ENCODE measurements around the gene RPS6KL1.
A peak's percentile ranks its signal among the peaks of the same experiment; 100 is the strongest.
"Not testable (repeated sequence)": the region's sequence is repeated elsewhere in the genome, so short reads cannot be mapped to it uniquely, and the experiment has no call there.

RPS6KL1 gene

DNA sequence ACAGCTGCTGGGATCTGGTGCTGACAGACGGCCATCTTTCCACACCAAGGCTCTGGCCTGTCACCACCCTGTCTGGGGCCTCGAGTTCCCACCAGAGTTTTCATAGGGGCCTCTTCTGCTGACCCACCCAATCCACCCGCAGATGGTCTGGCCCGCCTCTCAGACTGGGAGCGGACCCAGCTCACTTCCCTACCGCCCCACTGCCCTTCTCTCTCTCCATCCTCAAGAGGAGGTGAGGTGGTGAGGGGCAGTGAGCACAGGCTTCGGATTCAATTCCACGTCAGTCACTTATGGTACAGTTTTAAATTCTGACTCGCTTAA lies 12.3 kb upstream of the RPS6KL1 start:
- DNase-seq (ENCODE audit: low spot score), result no peak

GRCh38 chr14:74934476-74935359 lies 11.7 kb upstream of the RPS6KL1 start:
- no peak for DNase-seq (ENCODE audit: low spot score)

- no peak for DNase-seq (ENCODE audit: low spot score)
Measured at GRCh38 chr14:74934041-74934440, 11.0 kb upstream of the RPS6KL1 start.

- not testable (repeated sequence) for DNase-seq (ENCODE audit: low spot score)
Measured at GRCh38 chr14:74932936-74933335, 9.9 kb upstream of the RPS6KL1 start.

DNA sequence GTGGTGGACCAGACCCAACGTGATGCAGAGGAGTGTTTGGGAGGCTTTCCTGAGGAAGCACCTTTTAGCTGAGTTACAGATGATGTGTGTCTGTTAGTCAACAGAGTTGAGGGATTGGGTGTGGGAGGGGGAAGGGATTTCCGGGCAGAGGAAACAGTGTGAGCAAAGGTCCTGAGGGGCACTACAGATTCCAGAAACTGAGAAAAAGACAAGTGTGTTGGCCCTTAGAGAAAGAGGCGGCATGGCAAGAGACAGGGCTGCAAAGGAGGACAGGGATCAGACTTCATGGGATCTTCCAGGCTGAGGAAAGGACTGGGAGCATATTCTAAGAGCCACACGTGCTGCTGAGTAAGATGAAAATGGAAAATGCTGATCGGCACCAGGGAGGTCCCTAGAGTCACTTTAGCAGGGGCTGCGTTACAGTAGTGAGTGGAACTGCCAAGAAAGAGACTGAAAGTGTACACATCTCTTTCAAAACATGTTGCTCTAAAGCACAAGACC lies 9.4 kb upstream of the RPS6KL1 start:
- DNase-seq (ENCODE audit: low spot score), result no peak

DNA sequence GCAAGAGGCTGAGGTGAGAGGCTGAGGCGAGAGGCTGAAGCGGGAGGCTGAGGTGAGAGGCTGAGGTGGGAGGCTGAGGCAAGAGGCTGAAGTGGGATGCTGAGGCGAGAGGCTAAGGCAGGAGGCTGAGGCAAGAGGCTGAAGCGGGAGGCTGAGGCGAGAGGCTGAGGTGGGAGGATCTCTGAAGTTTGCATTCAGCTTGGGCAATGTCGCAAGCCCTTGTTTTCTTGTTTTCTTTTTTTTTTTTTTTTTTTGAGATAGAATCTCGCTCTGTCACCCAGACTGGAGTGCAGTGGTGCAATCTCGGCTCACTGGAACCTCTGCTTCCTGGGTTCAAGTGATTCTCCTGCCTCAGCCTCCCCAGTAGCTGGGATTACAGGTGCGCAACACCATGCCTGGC lies 8.7 kb upstream of the RPS6KL1 start:
- not testable (repeated sequence) for DNase-seq (ENCODE audit: low spot score)

GRCh38 chr14:74929242-74929641 lies 6.2 kb upstream of the RPS6KL1 start:
- no peak for DNase-seq (ENCODE audit: low spot score)

GRCh38 chr14:74927225-74927624 lies 4.2 kb upstream of the RPS6KL1 start:
- DNase-seq (ENCODE audit: low spot score), result no peak

DNA sequence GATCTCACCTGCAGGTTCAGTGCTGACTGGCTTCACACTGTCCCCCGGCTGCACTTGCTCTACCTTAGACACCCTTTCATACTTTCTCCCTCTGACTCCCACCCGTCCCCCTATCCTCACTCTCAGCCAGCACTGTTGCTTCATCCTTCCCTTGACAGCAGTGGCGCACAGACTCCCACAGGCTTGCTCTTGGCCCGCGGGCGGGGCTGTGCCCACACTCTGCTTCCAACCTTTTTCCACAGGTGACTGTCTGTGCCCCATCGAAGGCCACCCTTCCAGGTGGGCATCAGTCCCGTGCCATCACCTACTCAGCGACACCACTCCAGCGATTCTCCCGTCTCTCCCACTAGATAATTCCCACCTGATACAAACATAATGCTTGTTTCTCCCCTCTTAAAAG lies 1.0 kb upstream of the RPS6KL1 start:
- no peak for DNase-seq (ENCODE audit: low spot score)

- no peak for DNase-seq (ENCODE audit: low spot score)
Measured at GRCh38 chr14:74921987-74922751, 891 bp downstream of the RPS6KL1 start.

- no peak for DNase-seq (ENCODE audit: low spot score)
Measured at GRCh38 chr14:74921053-74921620, 1.9 kb downstream of the RPS6KL1 start.

DNA sequence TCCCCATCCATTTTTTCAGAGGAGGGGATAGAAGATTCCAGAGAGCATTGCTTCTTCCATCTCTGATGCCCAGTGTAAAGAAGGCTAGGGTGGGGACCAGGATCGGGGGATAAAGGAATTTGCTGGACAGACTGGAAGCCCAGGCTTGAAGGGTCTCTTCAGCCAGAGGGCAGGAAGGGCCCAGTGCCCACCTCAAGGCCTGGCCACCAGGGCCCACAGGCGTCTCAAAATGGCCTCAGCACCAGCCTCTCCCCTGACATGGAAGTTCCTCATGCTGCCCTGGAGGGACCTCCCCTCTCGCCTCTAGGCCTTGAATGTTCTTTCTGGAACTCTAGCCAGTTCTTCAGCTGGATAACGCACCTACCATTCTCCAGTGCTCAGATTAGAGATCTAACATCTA lies 2.8 kb downstream of the RPS6KL1 start:
- DNase-seq (ENCODE audit: low spot score), result no peak

- no peak for DNase-seq (ENCODE audit: low spot score)
Measured at GRCh38 chr14:74919421-74920165, 3.5 kb downstream of the RPS6KL1 start.

DNA sequence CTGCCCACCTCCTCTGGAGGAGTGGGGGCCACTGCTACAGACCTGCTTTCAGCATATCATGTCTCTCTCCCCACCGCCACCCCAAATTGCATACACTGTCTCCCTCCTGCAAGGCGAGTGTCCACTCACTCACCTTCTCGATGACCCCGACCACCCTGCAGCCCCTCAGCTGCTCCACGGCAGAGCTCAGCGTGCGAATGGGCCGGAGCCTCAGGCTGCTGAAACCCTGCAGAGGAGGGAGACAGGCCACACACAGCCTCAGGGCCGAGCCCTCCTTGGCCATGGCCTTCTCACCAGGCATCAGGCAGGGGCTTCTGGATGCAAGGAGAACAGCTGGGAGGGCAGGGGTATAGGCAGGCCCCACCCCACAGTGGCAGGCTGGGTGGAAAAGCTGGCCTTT lies 4.7 kb downstream of the RPS6KL1 start:
- DNase-seq (ENCODE audit: low spot score), result no peak

DNA sequence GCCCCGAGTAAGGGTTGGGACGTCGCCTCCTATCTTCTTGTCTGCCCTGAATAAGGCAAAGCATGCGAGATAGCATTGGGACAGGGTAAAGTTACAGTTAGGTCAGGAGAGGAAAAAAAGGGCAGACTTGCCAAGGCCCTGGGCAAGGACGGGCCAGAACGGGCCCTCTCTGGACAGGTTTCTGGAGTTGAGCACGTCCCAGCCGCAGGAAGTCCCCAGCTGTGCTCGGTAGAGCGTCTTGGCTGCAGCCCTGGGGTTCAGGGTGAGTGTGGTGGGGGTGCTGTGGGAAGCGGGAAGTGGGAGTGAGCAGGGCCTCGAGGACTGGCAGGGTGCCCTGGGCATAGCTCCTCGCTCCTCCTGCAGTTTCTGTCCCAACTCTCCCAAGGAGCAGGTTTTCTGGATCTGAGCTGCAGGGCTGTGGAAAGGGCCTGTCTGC lies 5.4 kb downstream of the RPS6KL1 start:
- DNase-seq (ENCODE audit: low spot score), result no peak

DNA sequence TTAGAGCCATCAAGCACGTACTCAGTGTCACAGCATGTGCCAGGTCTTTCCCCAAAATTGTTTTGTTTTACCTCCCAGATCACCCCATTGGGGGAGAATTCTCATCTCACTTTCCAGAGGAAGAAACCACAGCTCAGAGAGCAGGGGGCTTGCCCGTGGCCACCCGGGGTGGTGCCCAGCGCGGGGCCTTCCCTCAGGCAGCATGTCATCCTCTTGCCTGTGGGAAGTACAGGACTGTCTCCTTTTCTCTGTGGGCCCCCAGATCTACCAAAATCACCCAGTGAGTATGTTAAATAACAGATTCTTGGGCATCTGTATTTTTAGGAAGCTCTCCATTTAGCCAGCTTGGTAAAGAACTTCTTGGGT lies 5.9 kb downstream of the RPS6KL1 start:
- no peak for DNase-seq (ENCODE audit: low spot score)

DNA sequence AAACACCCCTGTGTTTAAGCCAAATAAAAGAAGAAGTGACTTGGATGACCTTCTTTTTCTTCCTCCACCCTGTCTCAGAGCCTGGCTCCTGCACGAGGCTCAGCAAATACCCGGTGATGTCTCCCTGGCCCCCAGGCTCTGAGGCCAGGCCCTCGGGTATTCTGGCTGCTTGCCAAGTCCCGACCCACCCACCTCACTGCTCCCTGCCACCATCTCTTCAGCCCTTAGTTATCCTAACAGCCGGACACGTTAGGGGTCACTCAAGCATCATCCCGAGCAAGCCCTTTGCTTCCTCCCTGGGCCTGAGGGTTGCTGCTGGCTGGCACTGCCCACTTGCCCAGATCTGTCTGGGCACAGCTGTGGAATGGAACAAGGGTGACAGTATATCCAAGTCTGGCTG lies 7.2 kb downstream of the RPS6KL1 start:
- no peak for DNase-seq (ENCODE audit: low spot score)

GRCh38 chr14:74915426-74915825 lies 7.6 kb downstream of the RPS6KL1 start:
- no peak for DNase-seq (ENCODE audit: low spot score)

DNA sequence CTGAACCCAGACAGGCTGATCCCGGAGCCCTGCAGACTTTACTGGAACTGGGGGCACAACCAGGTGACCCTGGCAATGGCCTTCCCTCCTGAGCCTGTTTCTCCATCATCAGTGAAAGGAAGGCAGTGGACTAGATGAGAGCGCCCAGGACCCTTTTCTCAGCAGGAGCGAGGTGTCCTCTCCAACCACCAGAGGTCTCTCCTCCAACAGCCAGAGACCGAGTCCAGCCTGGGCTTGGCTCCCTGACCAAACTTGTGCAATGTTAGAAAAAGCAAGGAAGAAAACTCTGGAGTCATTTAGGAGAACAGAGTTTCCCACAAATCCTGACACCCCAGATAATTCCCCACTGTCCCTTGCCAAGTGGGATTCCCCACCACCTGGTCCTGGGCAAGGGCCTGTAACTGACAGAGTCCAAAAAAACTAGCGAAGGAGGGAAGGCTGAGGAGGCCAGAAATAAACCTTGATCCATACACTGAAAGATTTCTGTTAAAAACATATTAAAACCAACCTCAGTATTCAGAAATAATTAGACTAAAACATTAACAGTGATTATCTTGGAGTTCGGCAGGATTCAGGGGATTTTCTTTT lies 9.0 kb downstream of the RPS6KL1 start:
- DNase-seq (ENCODE audit: low spot score), result peak; percentile 87

GRCh38 chr14:74913393-74913910 lies 9.6 kb downstream of the RPS6KL1 start:
- DNase-seq (ENCODE audit: low spot score), result no peak

GRCh38 chr14:74912801-74913200 lies 10.3 kb downstream of the RPS6KL1 start:
- no peak for DNase-seq (ENCODE audit: low spot score)

GRCh38 chr14:74912111-74912510 lies 10.9 kb downstream of the RPS6KL1 start:
- no peak for DNase-seq (ENCODE audit: low spot score)

All from hepatic stellate cell (primary cell).